A549 (cell line): ENCODE data around the gene RFX1.

Experiments used
- BHLHE40 ChIP-seq: IDR thresholded peaks from 2 replicates; pipeline ENCODE4 v1.6.1; 2012; ENCODE audit warnings: low read depth, low read length, inconsistent platforms
- CTCF ChIP-seq: fragments of >200 bp; sonication (Bioruptor Twin); formaldehyde crosslinking; IDR thresholded peaks from 3 replicates; pipeline ENCODE4 v1.5.1; 2016
- EP300 ChIP-seq, 2 experiments: fragments of >200 bp; sonication (Bioruptor Twin); formaldehyde crosslinking; IDR thresholded peaks; 2 replicates in 1 of 2; 3 replicates in 1 of 2; pipeline ENCODE4 v1.6.1; 2016 to 2017

GRCh38 chr19:14033946-14034345 lies 27.8 kb upstream of the RFX1 start:
- TF ChIP-seq EP300 (IDR thresholded peaks at IDR 0.05) (no peak), BHLHE40 (no peak), CTCF (no peak)
